K562 (cell line): Measurements from ENCODE around the gene HACL1. TPM values are rescaled to one million over a fixed set of nuclear protein-coding genes. Genes with fewer than 3 reads are reported as not detected.
A peak's percentile ranks its signal among the peaks of the same experiment; 100 is the strongest.

Source experiments
- ATF7 ChIP-seq: fragments of 450-650 bp; IDR thresholded peaks from 2 replicates; pipeline ENCODE4 v1.7.1; 2014; ENCODE audit warnings: mild to moderate bottlenecking, moderate library complexity
- CBX5 ChIP-seq: IDR thresholded peaks from 2 replicates; pipeline ENCODE4 v1.6.1; 2014; ENCODE audit warnings: low read depth, borderline replicate concordance
- COPS2 ChIP-seq: fragments of 450-650 bp; conservative IDR thresholded peaks from 2 replicates; pipeline ENCODE4 v1.6.1; 2016; ENCODE audit warnings: mild to moderate bottlenecking, moderate library complexity
- DIDO1 ChIP-seq: fragments of 450-650 bp; IDR thresholded peaks from 2 replicates; pipeline ENCODE4 v1.6.1; 2016; ENCODE audit warnings: low read depth, missing biosample characterization, missing genetic modification characterization
- EWSR1 ChIP-seq: fragments of 450-650 bp; IDR thresholded peaks from 2 replicates; pipeline ENCODE4 v1.6.1; 2018; ENCODE audit warnings: borderline replicate concordance, mild to moderate bottlenecking, low read depth, moderate library complexity; ENCODE audit not compliant: partially characterized antibody
- FIP1L1 ChIP-seq: fragments of 200-400 bp; formaldehyde crosslinking; IDR thresholded peaks from 2 replicates; pipeline ENCODE4 v1.6.1; 2018; ENCODE audit warnings: mild to moderate bottlenecking, low read depth, low read length; ENCODE audit not compliant: poor library complexity, severe bottlenecking
- FOXP4 ChIP-seq: sonication (generic); formaldehyde crosslinking; IDR thresholded peaks from 2 replicates; pipeline ENCODE4 v1.8.0; 2022; ENCODE audit warnings: mild to moderate bottlenecking, missing genetic modification reagents, borderline replicate concordance
- FUS ChIP-seq: fragments of 200-400 bp; formaldehyde crosslinking; optimal IDR thresholded peaks from 2 replicates; pipeline ENCODE3; 2017; ENCODE audit warnings: low read depth, low read length
- GTF2A2 ChIP-seq: IDR thresholded peaks from 2 replicates; pipeline ENCODE4 v1.6.1; 2016; ENCODE audit warnings: mild to moderate bottlenecking, missing genetic modification characterization, missing compliant biosample characterization
- MBD2 ChIP-seq: sonication (generic); IDR thresholded peaks from 2 replicates; pipeline ENCODE4 v1.6.1; 2016; ENCODE audit warnings: low read depth, borderline replicate concordance
- NBN ChIP-seq: fragments of 450-650 bp; IDR thresholded peaks from 2 replicates; pipeline ENCODE4 v1.6.1; 2016; ENCODE audit warnings: low read depth, mild to moderate bottlenecking
- NEUROD1 ChIP-seq: fragments of 150-350 bp; IDR thresholded peaks from 2 replicates; pipeline ENCODE4 v1.6.1; 2014; ENCODE audit warnings: borderline replicate concordance, low read length, low read depth; ENCODE audit not compliant: partially characterized antibody
- NFYB ChIP-seq: IDR thresholded peaks from 2 replicates; pipeline ENCODE4 v1.6.1; 2011; ENCODE audit warnings: mild to moderate bottlenecking, moderate library complexity; ENCODE audit not compliant: insufficient read length; ENCODE audit errors: extremely low read depth
- PCBP1 ChIP-seq: fragments of 200-400 bp; formaldehyde crosslinking; IDR thresholded peaks from 2 replicates; pipeline ENCODE4 v1.6.1; 2018; ENCODE audit warnings: mild to moderate bottlenecking, low read depth, low read length; ENCODE audit not compliant: poor library complexity, severe bottlenecking
- PHB ChIP-seq: fragments of 250-450 bp; sonication (Bioruptor Pico); IDR thresholded peaks from 2 replicates; pipeline ENCODE4 v1.5.0; 2021
- RBM14 ChIP-seq: fragments of 200-400 bp; formaldehyde crosslinking; IDR thresholded peaks from 2 replicates; pipeline ENCODE4 v1.6.1; 2018; ENCODE audit warnings: low read depth, mild to moderate bottlenecking, low read length, moderate library complexity, borderline replicate concordance; ENCODE audit not compliant: insufficient read depth
- RHOXF2B ChIP-seq: fragments of 250-450 bp; sonication (Bioruptor Pico); conservative IDR thresholded peaks from 2 replicates; pipeline ENCODE4 v1.5.1; 2021
- RREB1 ChIP-seq: fragments of 250-450 bp; sonication (Bioruptor Pico); IDR thresholded peaks from 2 replicates; pipeline ENCODE4 v1.4.0; 2020
- SMAD3 ChIP-seq: fragments of 450-650 bp; formaldehyde crosslinking; conservative IDR thresholded peaks from 2 replicates; pipeline ENCODE4 v1.4.0; 2020; ENCODE audit warnings: mild to moderate bottlenecking
- STAT5B ChIP-seq: fragments of 250-450 bp; sonication (Bioruptor Pico); IDR thresholded peaks from 2 replicates; pipeline ENCODE4 v1.8.0; 2021; ENCODE audit warnings: mild to moderate bottlenecking, inconsistent platforms
- ZBED1 ChIP-seq: IDR thresholded peaks from 2 replicates; pipeline ENCODE4 v1.6.1; 2014
- ZNF785 ChIP-seq: fragments of 250-450 bp; sonication (Bioruptor Pico); IDR thresholded peaks from 2 replicates; pipeline ENCODE4 v1.4.0; 2020; ENCODE audit warnings: mild to moderate bottlenecking
- polyA plus RNA-seq, 8 experiments: library from polyadenylated mRNA; depleted of rRNA in 4 of 8; stranded (reverse) in 5 of 8; unstranded in 3 of 8; fragments of >200 nt; fragmentation: Nextera tagmentation in 2 of 8; fragmentation: Illumina TruSeq in 1 of 8; extraction: Ambion mirVana in 2 of 8; extraction: Trizol in 1 of 8; gene quantifications; 2 replicates each; pipeline versions ENCODE4 v1.2.1 to v1.2.3, GENCODE V29; 2011 to 2014; ENCODE audit warnings: inconsistent platforms in 1 of 8, missing spikeins in 1 of 8
- total RNA-seq, 7 experiments: library from RNA; depleted of rRNA in 6 of 7; stranded (reverse); fragments of >200 nt in 6 of 7; fragmentation: Illumina TruSeq in 2 of 7; extraction: Trizol in 2 of 7; gene quantifications; 2 replicates each; pipeline versions ENCODE4 v1.2.1 to v1.2.3, GENCODE V29; 2011 to 2021; ENCODE audit warnings: low replicate concordance in 1 of 7

HACL1 gene
- total and polyA plus RNA-seq, 9 of the 15 experiments (the other 6 are each of a cell fraction or from before 2014, with no cell fraction given): 18.9 to 61.5 (median 30.5) TPM

GRCh38 chr3:15601399-15602145 lies at the start of gene HACL1, which contains the start of gene BTD (continued):
- TF ChIP-seq PCBP1 (no peak), ZBED1 (peak; percentile 81; the same call in 1 of the 2 replicates), COPS2 (no peak), RREB1 (0 out of 2 replicates have a peak, but pooled peaks have one; percentile 60), FIP1L1 (peak; percentile 48), FUS (no peak), ZNF785 (CRISPR knock-in tag) (no peak), ATF7 (peak; percentile 84), RHOXF2B (CRISPR knock-in tag) (no peak), NFYB (peak; percentile 76), CBX5 (no peak; the same call in 1 of the 2 replicates), NBN (peak; percentile 60), EWSR1 (no peak), PHB (CRISPR knock-in tag) (peak; percentile 51; the same call in 1 of the 2 replicates), GTF2A2 (no peak), MBD2 (peak; percentile 97), RBM14 (no peak), FOXP4 (CRISPR knock-in tag) (peak; percentile 86; the same call in 1 of the 2 replicates), STAT5B (CRISPR knock-in tag) (no peak), NEUROD1 (peak; percentile 93), DIDO1 (tag) (peak; percentile 84; the same call in 1 of the 2 replicates), SMAD3 (CRISPR knock-in tag) (no peak)
